Lung (tissue), 12 donors: ENCODE data around the gene LNX1. TPM values are rescaled to one million over a fixed set of nuclear protein-coding genes. Genes with fewer than 3 reads are reported as not detected.

Experiments
- ATAC-seq: fragments of 200-7000 bp; cut with Tn5 transposase; one replicate; pipeline ENCODE4 v1.9.1; 2020; ENCODE audit warnings: moderate number of reproducible peaks; ENCODE audit not compliant: insufficient read depth, low FRiP score
- DNase-seq, 3 donors: peaks; one replicate each; pipeline ENCODE4 v3.0.0-alpha.2; 2013 to 2017
- H3K27ac ChIP-seq, 2 donors: one replicate each; pipeline ENCODE4 v1.5.1; 2013; ENCODE audit warnings: mild to moderate bottlenecking in 2 of 2, moderate library complexity in 2 of 2, control low read depth in 1 of 2, inconsistent platforms in 1 of 2, low read depth in 1 of 2, low read length in 1 of 2
- H3K27me3 ChIP-seq, 3 donors: one replicate each; pipeline ENCODE4 v1.5.1; 2013; ENCODE audit warnings: low read length in 2 of 3; ENCODE audit not compliant: control insufficient read depth in 3 of 3, insufficient read depth in 3 of 3
- H3K36me3 ChIP-seq, 4 donors: one replicate each; pipeline ENCODE4 v1.5.1; 2013; ENCODE audit warnings: low read length in 4 of 4, mild to moderate bottlenecking in 1 of 4, moderate library complexity in 1 of 4; ENCODE audit not compliant: control insufficient read depth in 4 of 4, insufficient read depth in 4 of 4
- H3K4me1 ChIP-seq, 5 donors: one replicate each; pipeline ENCODE4 v1.5.1; 2013; ENCODE audit warnings: low read length in 5 of 5, mild to moderate bottlenecking in 2 of 5, moderate library complexity in 1 of 5; ENCODE audit not compliant: control insufficient read depth in 5 of 5, insufficient read depth in 5 of 5
- H3K4me3 ChIP-seq: one replicate; pipeline ENCODE4 v1.5.1; 2013; ENCODE audit warnings: mild to moderate bottlenecking, control low read depth, moderate library complexity
- H3K9ac ChIP-seq, 2 donors: one replicate each; pipeline ENCODE4 v1.5.1; 2013; ENCODE audit warnings: low read length in 2 of 2, control low read depth in 1 of 2; ENCODE audit not compliant: insufficient read depth in 1 of 2
- H3K9me3 ChIP-seq, 4 donors: one replicate each; pipeline ENCODE4 v1.5.1; 2013; ENCODE audit warnings: low read length in 3 of 4, mild to moderate bottlenecking in 1 of 4, moderate library complexity in 1 of 4; ENCODE audit not compliant: control insufficient read depth in 4 of 4, insufficient read depth in 3 of 4
- WGBS, 2 donors: extraction: QIAGEN DNeasy Blood & Tissue Kit; methylation state at CpG; one replicate each; pipeline ENCODE4 v1.1.7; 2013; 5-methylcytosine and 5-hydroxymethylcytosine counted together
- polyA plus RNA-seq, 2 donors: library from polyadenylated mRNA; stranded (reverse); fragments of 200-250 nt; gene quantifications; one replicate each; pipeline ENCODE4 v1.2.1, GENCODE V29; 2013
- total RNA-seq, 2 donors: library from RNA; depleted of rRNA in 1 of 2; stranded (reverse); fragments of >200 nt in 1 of 2; gene quantifications; one replicate each; pipeline ENCODE4 v1.2.1, GENCODE V29; 2014 to 2021
- TF ChIP-seq, protein P1 (sequence below): IDR thresholded peaks from 2 replicates; pipeline ENCODE4 v1.5.1; 2012; ENCODE audit warnings: mild to moderate bottlenecking; ENCODE audit errors: control extremely low read depth, extremely low read depth
- donor health status: control.
- donor health status: control.
- donor health status: Bipolar disorder and iron deficiency.
- donor health status: healthy.
- donor health status: DM: yes; HTN: yes; CAD: no.

The LNX1 gene
- total and polyA plus RNA-seq, 4 donors: 1.4 to 5.2 (median 3.2) TPM

DNA sequence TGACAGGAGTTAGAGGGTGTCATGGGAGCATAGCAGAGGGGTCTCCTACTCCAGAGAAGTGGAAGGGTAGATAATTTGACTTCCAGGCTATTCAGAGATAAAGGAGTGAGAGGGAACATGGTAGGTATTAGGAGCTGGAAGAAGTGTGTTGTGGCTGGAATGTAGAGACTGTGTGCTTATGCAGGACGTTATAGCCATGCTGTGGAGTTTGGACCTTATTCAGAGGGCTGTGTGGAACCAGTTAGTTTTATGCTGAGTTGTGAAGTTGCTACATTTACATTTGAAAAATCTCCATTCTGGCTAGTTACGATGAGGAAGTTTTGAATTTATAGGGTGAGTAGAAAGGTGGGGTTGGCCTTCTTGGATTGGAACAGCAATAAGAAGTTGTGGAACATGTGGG lies 146.3 kb downstream of the LNX1 start:
- WGBS, 2 donors: 94 to 98% methylated on average over 2 of the region's 2 CpGs
- ATAC-seq: no peak

DNA sequence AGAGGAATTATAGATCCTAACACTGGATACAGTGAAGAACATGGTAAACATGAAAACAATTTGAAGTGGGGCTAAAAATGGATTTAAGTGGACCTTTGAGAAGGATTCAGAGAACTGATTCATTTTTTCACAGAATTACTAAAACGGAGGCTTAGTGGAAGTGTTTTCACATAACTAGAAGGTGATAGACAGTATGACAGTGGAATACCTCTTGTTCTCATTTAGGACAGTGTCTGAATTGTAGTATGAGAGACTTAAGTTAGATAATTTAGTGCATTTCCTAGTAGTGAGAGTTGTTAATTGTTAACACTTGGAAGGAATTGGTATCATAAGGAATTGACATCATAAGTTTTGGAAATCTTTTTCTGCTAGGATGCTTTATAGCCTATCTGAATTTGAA lies 149.7 kb downstream of the LNX1 start:
- Histone ChIP-seq H3K27me3 (no peaks in the 10 kb centered on the region), H3K9me3 (no peaks in the 10 kb centered on the region), H3K27ac (no peak overlapping the region), H3K4me1 (no peaks in the 10 kb centered on the region), H3K4me3 (no peak overlapping the region), H3K9ac (no peak overlapping the region), H3K36me3 (peaks cover 4 to 26% (median 10%) of the 10 kb centered on the region in 4 donors)
- ATAC-seq: no peak
- WGBS, 2 donors: 64 to 92% methylated on average over 1 of the region's 1 CpG
- DNase-seq: no peak
- TF ChIP-seq, protein P1, sequence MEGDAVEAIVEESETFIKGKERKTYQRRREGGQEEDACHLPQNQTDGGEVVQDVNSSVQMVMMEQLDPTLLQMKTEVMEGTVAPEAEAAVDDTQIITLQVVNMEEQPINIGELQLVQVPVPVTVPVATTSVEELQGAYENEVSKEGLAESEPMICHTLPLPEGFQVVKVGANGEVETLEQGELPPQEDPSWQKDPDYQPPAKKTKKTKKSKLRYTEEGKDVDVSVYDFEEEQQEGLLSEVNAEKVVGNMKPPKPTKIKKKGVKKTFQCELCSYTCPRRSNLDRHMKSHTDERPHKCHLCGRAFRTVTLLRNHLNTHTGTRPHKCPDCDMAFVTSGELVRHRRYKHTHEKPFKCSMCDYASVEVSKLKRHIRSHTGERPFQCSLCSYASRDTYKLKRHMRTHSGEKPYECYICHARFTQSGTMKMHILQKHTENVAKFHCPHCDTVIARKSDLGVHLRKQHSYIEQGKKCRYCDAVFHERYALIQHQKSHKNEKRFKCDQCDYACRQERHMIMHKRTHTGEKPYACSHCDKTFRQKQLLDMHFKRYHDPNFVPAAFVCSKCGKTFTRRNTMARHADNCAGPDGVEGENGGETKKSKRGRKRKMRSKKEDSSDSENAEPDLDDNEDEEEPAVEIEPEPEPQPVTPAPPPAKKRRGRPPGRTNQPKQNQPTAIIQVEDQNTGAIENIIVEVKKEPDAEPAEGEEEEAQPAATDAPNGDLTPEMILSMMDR: no peak

More for the DNA sequence above, 146.3 kb downstream of the LNX1 start:
- H3K36me3 ChIP-seq: peaks cover 4 to 24% (median 9%) of the 10 kb centered on the region in 4 donors
- DNase-seq: no peak
- H3K9me3 ChIP-seq: no peaks in the 10 kb centered on the region
- no peak overlapping the region for H3K9ac ChIP-seq
- TF ChIP-seq, protein P1: no peak
- no peaks in the 10 kb centered on the region for H3K4me1 ChIP-seq
- no peak overlapping the region for H3K27ac ChIP-seq
- H3K4me3 ChIP-seq: no peak overlapping the region
- H3K27me3 ChIP-seq: no peaks in the 10 kb centered on the region

DNA sequence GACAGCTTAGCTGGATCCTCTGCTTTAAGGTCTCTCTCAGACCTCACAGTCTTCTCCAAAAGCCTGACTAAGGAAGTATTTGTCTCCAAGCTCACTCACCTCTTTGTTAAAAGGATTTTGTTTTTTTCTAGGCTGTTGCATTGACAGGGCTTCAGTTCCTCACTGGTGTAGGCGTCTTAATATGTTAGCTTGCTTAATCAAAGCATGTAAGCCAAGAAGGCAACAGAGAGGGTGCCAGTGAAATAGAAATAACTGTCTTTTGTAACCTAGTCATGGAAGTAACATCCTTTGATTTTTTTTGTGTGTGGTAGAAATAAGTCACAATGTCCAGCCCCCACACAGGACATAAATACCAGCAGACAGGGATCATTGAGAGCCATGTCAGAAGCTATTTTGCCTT lies 155.0 kb downstream of the LNX1 start:
- Histone ChIP-seq H3K27me3 (no peaks in the 10 kb centered on the region), H3K4me1 (peaks cover 0 to 2% (median 0%) of the 10 kb centered on the region in 5 donors), H3K9ac (no peak overlapping the region), H3K36me3 (peaks cover 3 to 7% (median 5%) of the 10 kb centered on the region in 4 donors), H3K9me3 (no peaks in the 10 kb centered on the region), H3K27ac (no peak overlapping the region), H3K4me3 (no peak overlapping the region)
- no peak for DNase-seq
- no peak for ATAC-seq
- TF ChIP-seq, protein P1: no peak
- WGBS, 2 donors: 71 to 87% methylated on average over 1 of the region's 1 CpG
